H9 (cell line): Measurements from ENCODE around the gene EDIL3. TPM values are rescaled to one million over a fixed set of nuclear protein-coding genes. Genes with fewer than 3 reads are reported as not detected.

Experiments used
- DNase-seq: peaks from one replicate; pipeline ENCODE4 v3.0.0-alpha.2; 2017
- H2AFZ ChIP-seq: one replicate; pipeline ENCODE4 v1.6.1; 2013; ENCODE audit warnings: mild to moderate bottlenecking, low read length, control low read depth, moderate library complexity
- H2AK5ac ChIP-seq: 2 replicates; pipeline ENCODE4 v1.6.1; 2013; ENCODE audit warnings: low read length, control low read depth, mixed read lengths; ENCODE audit not compliant: insufficient read length
- H2BK120ac ChIP-seq: one replicate; pipeline ENCODE4 v1.6.1; 2013; ENCODE audit warnings: low read depth, mild to moderate bottlenecking, low read length, control low read depth, inconsistent platforms; ENCODE audit not compliant: poor library complexity, severe bottlenecking
- H2BK12ac ChIP-seq: 2 replicates; pipeline ENCODE4 v1.6.1; 2013; ENCODE audit warnings: low read length, control low read depth, mixed read lengths, low read depth; ENCODE audit not compliant: insufficient read length
- H2BK15ac ChIP-seq: 2 replicates; pipeline ENCODE4 v1.6.1; 2013; ENCODE audit warnings: low read depth, low read length, control low read depth
- H2BK20ac ChIP-seq: one replicate; pipeline ENCODE4 v1.6.1; 2013; ENCODE audit warnings: low read depth, mild to moderate bottlenecking, low read length, control low read depth, inconsistent platforms; ENCODE audit not compliant: poor library complexity, severe bottlenecking
- H2BK5ac ChIP-seq: 2 replicates; pipeline ENCODE4 v1.6.1; 2013; ENCODE audit warnings: low read length, control low read depth, mixed read lengths; ENCODE audit not compliant: insufficient read length
- H3K14ac ChIP-seq: 2 replicates; pipeline ENCODE4 v1.6.1; 2013; ENCODE audit warnings: low read length, control low read depth; ENCODE audit not compliant: insufficient read depth
- H3K18ac ChIP-seq: 2 replicates; pipeline ENCODE4 v1.6.1; 2013; ENCODE audit warnings: low read depth, mild to moderate bottlenecking, mixed read lengths, low read length, control low read depth; ENCODE audit not compliant: insufficient read length
- H3K23ac ChIP-seq: 2 replicates; pipeline ENCODE4 v1.6.1; 2013; ENCODE audit warnings: low read length, control low read depth, mixed read lengths, low read depth; ENCODE audit not compliant: insufficient read length
- H3K23me2 ChIP-seq: 2 replicates; pipeline ENCODE4 v1.6.1; 2013; ENCODE audit warnings: low read depth, mild to moderate bottlenecking, mixed read lengths, low read length, control low read depth; ENCODE audit not compliant: insufficient read length, poor library complexity, severe bottlenecking
- H3K27ac ChIP-seq: 2 replicates; pipeline ENCODE4 v1.5.1; 2013; ENCODE audit warnings: low read length, control low read depth, mixed read lengths, low read depth; ENCODE audit not compliant: insufficient read length
- H3K27me3 ChIP-seq: 2 replicates; pipeline ENCODE4 v1.6.1; 2013; ENCODE audit warnings: low read length, control low read depth, inconsistent platforms; ENCODE audit not compliant: insufficient read depth
- H3K4ac ChIP-seq: 2 replicates; pipeline ENCODE4 v1.6.1; 2013; ENCODE audit warnings: low read depth, mild to moderate bottlenecking, control low read depth, inconsistent platforms, low read length, moderate library complexity
- H3K4me1 ChIP-seq: 2 replicates; pipeline ENCODE4 v1.6.1; 2013; ENCODE audit warnings: low read length, control low read depth, inconsistent platforms; ENCODE audit not compliant: insufficient read depth
- H3K4me2 ChIP-seq: 2 replicates; pipeline ENCODE4 v1.6.1; 2013; ENCODE audit warnings: low read length, control low read depth, mixed read lengths; ENCODE audit not compliant: insufficient read length, insufficient read depth
- H3K56ac ChIP-seq: 2 replicates; pipeline ENCODE4 v1.6.1; 2013; ENCODE audit warnings: low read depth, mild to moderate bottlenecking, mixed read lengths, low read length, control low read depth; ENCODE audit not compliant: insufficient read length
- H3K79me1 ChIP-seq: 2 replicates; pipeline ENCODE4 v1.6.1; 2013; ENCODE audit warnings: low read depth, mild to moderate bottlenecking, moderate library complexity, low read length, control low read depth, inconsistent platforms; ENCODE audit not compliant: insufficient read depth, poor library complexity, severe bottlenecking
- H3K79me2 ChIP-seq: 2 replicates; pipeline ENCODE4 v1.6.1; 2013; ENCODE audit warnings: low read length, control low read depth, inconsistent platforms; ENCODE audit not compliant: insufficient read depth
- H3K9ac ChIP-seq: 2 replicates; pipeline ENCODE4 v1.6.1; 2013; ENCODE audit warnings: low read length, control low read depth, mixed read lengths; ENCODE audit not compliant: insufficient read length; ENCODE audit errors: extremely low read depth
- H3K9me3 ChIP-seq: one replicate; pipeline ENCODE4 v1.6.1; 2013; ENCODE audit warnings: low read depth, low read length, inconsistent platforms; ENCODE audit not compliant: control insufficient read depth
- H3T11ph ChIP-seq: one replicate; pipeline ENCODE4 v1.6.1; 2013; ENCODE audit warnings: mild to moderate bottlenecking, low read length, control low read depth, inconsistent platforms
- H4K20me1 ChIP-seq: one replicate; pipeline ENCODE4 v1.6.1; 2013; ENCODE audit not compliant: control insufficient read depth, insufficient read length, insufficient read depth
- H4K5ac ChIP-seq: 2 replicates; pipeline ENCODE4 v1.6.1; 2013; ENCODE audit warnings: low read depth, mild to moderate bottlenecking, mixed read lengths, low read length, control low read depth; ENCODE audit not compliant: insufficient read length
- H4K8ac ChIP-seq: replicated peaks from 2 replicates; pipeline ENCODE4 v1.6.1; 2013; ENCODE audit warnings: low read length, control low read depth, mixed read lengths, low read depth; ENCODE audit not compliant: insufficient read length
- H4K91ac ChIP-seq: 2 replicates; pipeline ENCODE4 v1.6.1; 2013; ENCODE audit warnings: low read depth, mild to moderate bottlenecking, moderate library complexity, mixed read lengths, low read length, control low read depth; ENCODE audit not compliant: insufficient read length
- H3K27ac Mint-ChIP-seq, 3 experiments: 2 replicates in 2 of 3; 3 replicates in 1 of 3; pipeline ENCODE4 v1.8.0; 2020 to 2021; ENCODE audit warnings: mixed read lengths in 3 of 3, mild to moderate bottlenecking in 1 of 3, moderate library complexity in 1 of 3
- H3K27me3 Mint-ChIP-seq: 2 replicates; pipeline ENCODE4 v1.8.0; 2021; ENCODE audit warnings: low read depth, mild to moderate bottlenecking, moderate library complexity, mixed read lengths
- H3K36me3 Mint-ChIP-seq, 3 experiments: 2 replicates in 2 of 3; 3 replicates in 1 of 3; pipeline ENCODE4 v1.8.0; 2020 to 2021; ENCODE audit warnings: low read depth in 3 of 3, mixed read lengths in 3 of 3; ENCODE audit not compliant: insufficient read depth in 1 of 3
- H3K4me1 Mint-ChIP-seq, 2 experiments: 2 replicates each; pipeline ENCODE4 v1.8.0; 2020; ENCODE audit warnings: mixed read lengths in 2 of 2
- H3K4me3 Mint-ChIP-seq, 2 experiments: 2 replicates in 1 of 2; 3 replicates in 1 of 2; pipeline ENCODE4 v1.8.0; 2020 to 2021; ENCODE audit warnings: mild to moderate bottlenecking in 2 of 2, mixed read lengths in 2 of 2, moderate library complexity in 1 of 2
- H3K9me3 Mint-ChIP-seq, 2 experiments: 2 replicates in 1 of 2; 3 replicates in 1 of 2; pipeline ENCODE4 v1.8.0; 2020; ENCODE audit warnings: mild to moderate bottlenecking in 2 of 2, mixed read lengths in 2 of 2, moderate library complexity in 1 of 2
- WGBS: extraction: QIAGEN DNeasy Blood & Tissue Kit; methylation state at CpG from one replicate; pipeline ENCODE4 v1.1.7; 2013; ENCODE audit warnings: missing lambda C conversion rate, low lambda C conversion rate, mixed read lengths; ENCODE audit not compliant: insufficient read length; ENCODE audit errors: extremely low coverage; 5-methylcytosine and 5-hydroxymethylcytosine counted together
- total RNA-seq: library from RNA; stranded (reverse); gene quantifications from 2 replicates; pipeline ENCODE4 v1.2.1, GENCODE V29; 2021
- TF ChIP-seq, protein P1 (sequence below): fragments of 200-600 bp; sonication (generic); conservative IDR thresholded peaks from 3 replicates; pipeline ENCODE4 v1.8.0; 2021; ENCODE audit warnings: antibody characterized with exemption, mild to moderate bottlenecking

EDIL3 gene
- total RNA-seq, 1 experiment from 2014 or later: 61.9 TPM

DNA sequence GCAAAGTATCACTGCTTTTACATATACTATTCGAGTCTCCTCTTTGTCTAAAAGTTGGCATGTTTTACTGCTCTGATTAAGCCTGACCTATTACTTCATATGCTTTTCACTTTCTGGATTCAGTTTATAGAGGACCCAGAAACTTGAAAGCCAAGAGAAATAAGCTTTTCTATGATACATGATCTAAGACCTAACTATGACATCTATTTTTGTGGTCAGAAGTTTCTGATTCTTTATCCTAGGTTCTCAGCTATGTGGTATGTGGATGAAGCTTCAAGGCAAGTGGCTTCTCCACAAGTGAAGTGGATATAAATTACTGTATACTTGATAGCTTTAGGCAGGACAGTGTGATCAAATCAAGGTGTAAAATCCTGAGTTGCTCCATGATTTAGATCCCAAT, 6.3 kb downstream of the EDIL3 start:
- Mint-ChIP-seq H3K4me1 (peaks cover 7 to 21% of the 10 kb centered on the region in 2 experiments), H3K9me3 (no peaks in the 10 kb centered on the region; a peak in 1 of 5 replicates), H3K36me3 (peaks cover 0 to 2% (median 0%) of the 10 kb centered on the region in 3 experiments; a peak in 2 of 7 replicates), H3K27me3 (no peaks in the 10 kb centered on the region), H3K4me3 (no peak overlapping the region), H3K27ac (no peak overlapping the region)
- Histone ChIP-seq H2AK5ac (no peak overlapping the region), H4K5ac (no peak overlapping the region), H3K23ac (no peak overlapping the region), H2BK15ac (no peak overlapping the region), H3K79me1 (peaks cover 3% of the 10 kb centered on the region), H3K14ac (no peak overlapping the region), H3K79me2 (peaks cover under 1% of the 10 kb centered on the region; the same call in 1 of the 2 replicates), H3K27me3 (no peaks in the 10 kb centered on the region), H3K18ac (no peak overlapping the region), H3T11ph (no peak overlapping the region), H3K9me3 (no peaks in the 10 kb centered on the region), H4K91ac (no peak overlapping the region), H3K56ac (no peak overlapping the region), H2BK12ac (no peak overlapping the region), H3K4ac (no peak overlapping the region), H3K9ac (no peak overlapping the region), H2BK5ac (no peak overlapping the region), H3K4me1 (no peaks in the 10 kb centered on the region; the same call in 1 of the 2 replicates), H4K8ac (no peak overlapping the region), H3K4me2 (no peak overlapping the region), H2AFZ (no peak overlapping the region), H4K20me1 (no peaks in the 10 kb centered on the region), H2BK120ac (no peak overlapping the region), H3K27ac (no peak overlapping the region), H2BK20ac (no peak overlapping the region), H3K23me2 (peaks cover 17% of the 10 kb centered on the region)
- WGBS: no CpG with 5 or more reads among the region's 1 CpG
- DNase-seq: no peak
- TF ChIP-seq, protein P1, sequence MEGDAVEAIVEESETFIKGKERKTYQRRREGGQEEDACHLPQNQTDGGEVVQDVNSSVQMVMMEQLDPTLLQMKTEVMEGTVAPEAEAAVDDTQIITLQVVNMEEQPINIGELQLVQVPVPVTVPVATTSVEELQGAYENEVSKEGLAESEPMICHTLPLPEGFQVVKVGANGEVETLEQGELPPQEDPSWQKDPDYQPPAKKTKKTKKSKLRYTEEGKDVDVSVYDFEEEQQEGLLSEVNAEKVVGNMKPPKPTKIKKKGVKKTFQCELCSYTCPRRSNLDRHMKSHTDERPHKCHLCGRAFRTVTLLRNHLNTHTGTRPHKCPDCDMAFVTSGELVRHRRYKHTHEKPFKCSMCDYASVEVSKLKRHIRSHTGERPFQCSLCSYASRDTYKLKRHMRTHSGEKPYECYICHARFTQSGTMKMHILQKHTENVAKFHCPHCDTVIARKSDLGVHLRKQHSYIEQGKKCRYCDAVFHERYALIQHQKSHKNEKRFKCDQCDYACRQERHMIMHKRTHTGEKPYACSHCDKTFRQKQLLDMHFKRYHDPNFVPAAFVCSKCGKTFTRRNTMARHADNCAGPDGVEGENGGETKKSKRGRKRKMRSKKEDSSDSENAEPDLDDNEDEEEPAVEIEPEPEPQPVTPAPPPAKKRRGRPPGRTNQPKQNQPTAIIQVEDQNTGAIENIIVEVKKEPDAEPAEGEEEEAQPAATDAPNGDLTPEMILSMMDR: no peak
